GM12878 (cell line): ENCODE results near the gene PTPRN2.

ENCODE experiments used
- CBFB ChIP-seq: IDR thresholded peaks from 2 replicates; pipeline ENCODE4 v1.6.1; 2016; ENCODE audit warnings: antibody characterized with exemption, low read depth
- TF ChIP-seq, protein P1 (sequence below): IDR thresholded peaks from 2 replicates; pipeline ENCODE4 v1.6.1; 2012; ENCODE audit warnings: mild to moderate bottlenecking, low read depth, low read length

DNA sequence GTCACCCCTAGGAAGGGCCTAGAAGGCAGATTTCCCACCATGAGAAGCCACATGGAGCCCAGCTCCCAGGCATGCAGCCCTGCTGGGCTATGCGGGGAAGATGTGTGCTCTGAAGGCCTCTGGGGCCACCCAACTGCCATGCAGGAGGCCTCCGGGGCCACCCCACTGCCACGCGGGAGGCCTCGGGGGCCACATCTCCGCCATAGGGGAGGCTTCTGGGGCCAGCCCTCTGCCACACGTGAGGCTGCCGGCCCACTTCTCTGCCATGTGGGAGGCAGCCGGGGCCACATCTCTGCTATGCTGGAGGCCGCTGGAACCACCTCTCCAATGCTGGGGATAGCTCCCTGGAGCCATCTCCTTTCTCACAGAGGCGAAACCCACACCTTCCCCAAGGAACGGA, 799.0 kb downstream of the PTPRN2 start:
- TF ChIP-seq, protein P1, sequence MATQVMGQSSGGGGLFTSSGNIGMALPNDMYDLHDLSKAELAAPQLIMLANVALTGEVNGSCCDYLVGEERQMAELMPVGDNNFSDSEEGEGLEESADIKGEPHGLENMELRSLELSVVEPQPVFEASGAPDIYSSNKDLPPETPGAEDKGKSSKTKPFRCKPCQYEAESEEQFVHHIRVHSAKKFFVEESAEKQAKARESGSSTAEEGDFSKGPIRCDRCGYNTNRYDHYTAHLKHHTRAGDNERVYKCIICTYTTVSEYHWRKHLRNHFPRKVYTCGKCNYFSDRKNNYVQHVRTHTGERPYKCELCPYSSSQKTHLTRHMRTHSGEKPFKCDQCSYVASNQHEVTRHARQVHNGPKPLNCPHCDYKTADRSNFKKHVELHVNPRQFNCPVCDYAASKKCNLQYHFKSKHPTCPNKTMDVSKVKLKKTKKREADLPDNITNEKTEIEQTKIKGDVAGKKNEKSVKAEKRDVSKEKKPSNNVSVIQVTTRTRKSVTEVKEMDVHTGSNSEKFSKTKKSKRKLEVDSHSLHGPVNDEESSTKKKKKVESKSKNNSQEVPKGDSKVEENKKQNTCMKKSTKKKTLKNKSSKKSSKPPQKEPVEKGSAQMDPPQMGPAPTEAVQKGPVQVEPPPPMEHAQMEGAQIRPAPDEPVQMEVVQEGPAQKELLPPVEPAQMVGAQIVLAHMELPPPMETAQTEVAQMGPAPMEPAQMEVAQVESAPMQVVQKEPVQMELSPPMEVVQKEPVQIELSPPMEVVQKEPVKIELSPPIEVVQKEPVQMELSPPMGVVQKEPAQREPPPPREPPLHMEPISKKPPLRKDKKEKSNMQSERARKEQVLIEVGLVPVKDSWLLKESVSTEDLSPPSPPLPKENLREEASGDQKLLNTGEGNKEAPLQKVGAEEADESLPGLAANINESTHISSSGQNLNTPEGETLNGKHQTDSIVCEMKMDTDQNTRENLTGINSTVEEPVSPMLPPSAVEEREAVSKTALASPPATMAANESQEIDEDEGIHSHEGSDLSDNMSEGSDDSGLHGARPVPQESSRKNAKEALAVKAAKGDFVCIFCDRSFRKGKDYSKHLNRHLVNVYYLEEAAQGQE, result no peak
- TF ChIP-seq CBFB, result no peak
